GM10266 (cell line): ENCODE results near the gene DHX9.

Experiments used
- DNase-seq: peaks from one replicate; pipeline ENCODE4 v3.0.0; 2012; ENCODE audit errors: extremely low spot score
- CTCF ChIP-seq: IDR thresholded peaks from 2 replicates; pipeline ENCODE4 v1.5.1; 2012; ENCODE audit warnings: mild to moderate bottlenecking, low read depth; ENCODE audit not compliant: control insufficient read depth, insufficient read depth; ENCODE audit errors: missing control alignments

DHX9 gene

GRCh38 chr1:182803846-182804245, 35.3 kb upstream of the DHX9 start:
- TF ChIP-seq CTCF = no peak

GRCh38 chr1:182806015-182806678, 33.0 kb upstream of the DHX9 start:
- DNase-seq = no peak
- no peak for TF ChIP-seq CTCF

More at GRCh38 chr1:182803846-182804245, 35.3 kb upstream of the DHX9 start:
- no peak for DNase-seq

GRCh38 chr1:182807907-182808306, 31.2 kb upstream of the DHX9 start:
- no peak for DNase-seq
- no peak for TF ChIP-seq CTCF

DNA sequence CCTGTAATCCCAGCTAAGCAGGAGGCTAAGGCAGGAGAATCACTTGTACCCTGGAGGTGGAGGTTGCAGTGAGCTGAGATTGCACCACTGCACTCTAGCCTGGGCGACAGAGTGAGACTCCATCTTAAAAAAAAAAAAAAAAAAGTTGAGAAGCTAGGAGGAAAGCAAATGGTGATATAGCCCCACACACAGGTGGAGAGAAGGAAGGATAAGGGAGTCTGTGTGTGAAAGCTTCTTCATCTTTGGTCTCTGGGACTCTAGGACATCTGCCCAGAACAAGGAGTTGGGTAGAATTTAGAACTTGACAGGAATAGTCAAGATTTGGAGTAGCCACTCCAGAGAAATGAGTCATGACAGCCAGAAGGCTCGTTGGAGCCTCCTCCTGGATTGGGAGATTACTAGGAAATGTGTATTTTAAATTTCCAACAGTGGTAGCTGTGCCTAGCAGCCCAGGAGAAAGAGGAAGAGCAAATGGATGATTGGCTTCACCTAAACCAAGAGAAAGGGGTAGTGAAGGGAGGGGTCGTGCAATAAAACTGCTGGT, 29.7 kb upstream of the DHX9 start:
- TF ChIP-seq CTCF = no peak
- DNase-seq = no peak

GRCh38 chr1:182811975-182812722, 27.0 kb upstream of the DHX9 start:
- no peak for TF ChIP-seq CTCF
- no peak for DNase-seq

GRCh38 chr1:182816863-182817262, 22.3 kb upstream of the DHX9 start:
- TF ChIP-seq CTCF = no peak
- no peak for DNase-seq

- no peak for DNase-seq
- TF ChIP-seq CTCF = no peak
Observed at GRCh38 chr1:182817802-182818201, 21.3 kb upstream of the DHX9 start.
